Activated naive CD8-positive, alpha-beta T cell treated with anti-CD3 and anti-CD28 coated beads, Interleukin-2, amount 50 U/mL, for 16 hours (primary cell): ENCODE data around the gene STMN3.
"Not testable (repeated sequence)": the region's sequence is repeated elsewhere in the genome, so short reads cannot be mapped to it uniquely, and the experiment has no call there.

Source experiments
- DNase-seq: peaks from one replicate; pipeline ENCODE4 v3.0.0-alpha.2; 2020; ENCODE audit warnings: low read depth, low spot score

STMN3 gene

GRCh38 chr20:63678667-63679465 lies 25.6 kb upstream of the STMN3 start:
- no peak for DNase-seq

- DNase-seq: no peak
Observed at GRCh38 chr20:63678071-63678470, 24.8 kb upstream of the STMN3 start.

- DNase-seq: no peak
Observed at GRCh38 chr20:63675681-63676368, 22.6 kb upstream of the STMN3 start.

- DNase-seq: no peak
Observed at GRCh38 chr20:63673951-63674350, 20.7 kb upstream of the STMN3 start.

- no peak for DNase-seq
Observed at GRCh38 chr20:63672666-63673065, 19.4 kb upstream of the STMN3 start.

- DNase-seq: not testable (repeated sequence)
Observed at GRCh38 chr20:63671695-63672094, 18.5 kb upstream of the STMN3 start.

- DNase-seq: no peak
Observed at GRCh38 chr20:63668351-63668750, 15.1 kb upstream of the STMN3 start.

GRCh38 chr20:63667858-63668257 lies 14.6 kb upstream of the STMN3 start:
- DNase-seq: no peak

- DNase-seq: no peak
Observed at GRCh38 chr20:63665708-63666107, 12.5 kb upstream of the STMN3 start.

GRCh38 chr20:63664861-63665594 lies 11.8 kb upstream of the STMN3 start:
- DNase-seq: no peak

- DNase-seq: no peak
Observed at GRCh38 chr20:63664143-63664851, 11.1 kb upstream of the STMN3 start.

GRCh38 chr20:63663332-63664066 lies 10.3 kb upstream of the STMN3 start:
- DNase-seq: no peak

GRCh38 chr20:63662813-63663189 lies 9.6 kb upstream of the STMN3 start:
- DNase-seq: no peak

- no peak for DNase-seq
Observed at GRCh38 chr20:63661959-63662812, 9.0 kb upstream of the STMN3 start.

- DNase-seq: no peak
Observed at GRCh38 chr20:63661108-63661507, 7.9 kb upstream of the STMN3 start.

- DNase-seq: no peak
Observed at GRCh38 chr20:63660622-63661021, 7.4 kb upstream of the STMN3 start.

- not testable (repeated sequence) for DNase-seq
Observed at GRCh38 chr20:63660174-63660573, 7.0 kb upstream of the STMN3 start.

- no peak for DNase-seq
Observed at GRCh38 chr20:63659370-63659769, 6.1 kb upstream of the STMN3 start.

- DNase-seq: no peak
Observed at GRCh38 chr20:63658749-63659187, 5.5 kb upstream of the STMN3 start.
